GM12891 (cell line): Measurements from ENCODE around the gene MDFIC2.

Source experiments
- POLR2AphosphoS5 ChIP-seq: IDR thresholded peaks from 2 replicates; pipeline ENCODE4 v1.6.1; 2011; ENCODE audit warnings: low read depth, low read length, control low read depth
- TAF1 ChIP-seq: IDR thresholded peaks from 2 replicates; pipeline ENCODE4 v1.6.1; 2011; ENCODE audit warnings: low read depth, low read length, control low read depth

DNA sequence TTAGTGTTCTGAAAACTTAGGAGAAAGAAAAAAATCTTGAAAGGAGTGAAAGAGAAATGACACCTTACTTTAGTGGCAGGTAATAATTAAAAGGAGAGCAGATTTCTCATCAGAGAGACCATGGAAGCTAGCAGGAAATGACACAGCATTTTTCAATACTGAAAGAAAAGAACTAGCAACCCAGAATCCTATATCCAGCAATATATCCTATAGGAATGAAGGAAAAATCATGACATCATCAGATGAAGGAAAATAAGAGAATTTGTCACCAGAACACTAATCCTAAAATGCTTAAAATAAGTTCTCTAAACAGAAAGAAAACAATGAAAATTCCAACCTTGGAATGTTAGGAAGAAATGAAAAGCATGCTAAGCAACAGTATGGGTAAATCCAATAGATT lies 39.8 kb upstream of the MDFIC2 start:
- TF ChIP-seq TAF1 (no peak), POLR2AphosphoS5 (no peak)
